Stimulated activated CD8-positive, alpha-beta memory T cell treated with anti-CD3 and anti-CD28 coated beads, Interleukin-2, amount 100 ng/mL, for 1 hour (primary cell): Measurements from ENCODE around the gene F13A1.

ENCODE experiments used
- DNase-seq, 2 donors: peaks; one replicate each; pipeline ENCODE4 v3.0.0-alpha.2; 2020; ENCODE audit warnings: low read depth in 2 of 2

The F13A1 gene

GRCh38 chr6:6319952-6320811 lies at the start of gene F13A1:
TSS of gene F13A1 (minus strand) at chr6:6320662. CDS start at chr6:6318664, 1,998 bp downstream.
- DNase-seq: no peak

- no peak for DNase-seq
Measured at GRCh38 chr6:6368684-6369052, 48.2 kb upstream of the F13A1 start.

- no peak for DNase-seq
Measured at GRCh38 chr6:6368040-6368683, 47.7 kb upstream of the F13A1 start.

- DNase-seq: no peak
Measured at GRCh38 chr6:6366803-6367202, 46.3 kb upstream of the F13A1 start.

GRCh38 chr6:6365242-6365641 lies 44.8 kb upstream of the F13A1 start:
- DNase-seq: no peak

- DNase-seq: no peak
Measured at GRCh38 chr6:6362056-6362840, 41.8 kb upstream of the F13A1 start.

- no peak for DNase-seq
Measured at GRCh38 chr6:6357530-6357929, 37.1 kb upstream of the F13A1 start.

- DNase-seq: no peak
Measured at GRCh38 chr6:6357032-6357431, 36.6 kb upstream of the F13A1 start.

GRCh38 chr6:6352772-6353171 lies 32.3 kb upstream of the F13A1 start:
- DNase-seq: no peak

- DNase-seq: no peak
Measured at GRCh38 chr6:6351511-6352025, 31.1 kb upstream of the F13A1 start.

GRCh38 chr6:6350696-6351095 lies 30.2 kb upstream of the F13A1 start:
- DNase-seq: no peak

GRCh38 chr6:6348256-6348655 lies 27.8 kb upstream of the F13A1 start:
- no peak for DNase-seq

- DNase-seq: no peak
Measured at GRCh38 chr6:6346427-6347023, 26.1 kb upstream of the F13A1 start.

GRCh38 chr6:6333501-6333900 lies 13.0 kb upstream of the F13A1 start:
- no peak for DNase-seq

GRCh38 chr6:6332811-6333244 lies 12.4 kb upstream of the F13A1 start:
- no peak for DNase-seq

- DNase-seq: no peak
Measured at GRCh38 chr6:6331946-6332601, 11.6 kb upstream of the F13A1 start.

GRCh38 chr6:6331393-6331792 lies 10.9 kb upstream of the F13A1 start:
- no peak for DNase-seq

- no peak for DNase-seq
Measured at GRCh38 chr6:6330407-6330806, 9.9 kb upstream of the F13A1 start.

- DNase-seq: no peak
Measured at GRCh38 chr6:6328451-6328850, 8.0 kb upstream of the F13A1 start.

- DNase-seq: no peak
Measured at GRCh38 chr6:6323352-6323751, 2.9 kb upstream of the F13A1 start.

GRCh38 chr6:6320901-6321300 lies 439 bp upstream of the F13A1 start:
- no peak for DNase-seq
